ENCODE results near the gene PCP4L1. TPM values are rescaled to one million over a fixed set of nuclear protein-coding genes. Genes with fewer than 3 reads are reported as not detected.

Gene PCP4L1
- total RNA-seq = not detected in 2 replicates
- polyA plus RNA-seq = not detected in 2 replicates
- not detected in 2 replicates for polyA plus RNA-seq (2012)
- polyA minus RNA-seq (ENCODE audit: low replicate concordance) = not detected in 2 replicates

GRCh38 chr1:161258439-161259344 lies at the start of gene PCP4L1:
Gene PCP4L1 (plus strand): TSS chr1:161258745. CDS start chr1:161258975, 230 bp downstream.
- Histone ChIP-seq H3K4me2 (ENCODE audit: extremely low read depth, insufficient read depth, low read length) (peak within 1 kb of the TSS; percentile 32), H3K4me1 (ENCODE audit: control insufficient read depth, extremely low read depth, insufficient read depth, low read length) (no peaks in the 10 kb centered on the region), H3K9ac (ENCODE audit: insufficient read depth, low read length) (no peak within 1 kb of the TSS), H3K79me2 (ENCODE audit: control insufficient read depth, insufficient read depth, low read length) (no peaks in the 10 kb centered on the region), H3K4me3 (replicated peaks in 1 of 4; ENCODE audit: control extremely low read depth in 1 of 4, insufficient read depth in 1 of 4, low read depth in 3 of 4, low read length in 4 of 4) (peak within 1 kb of the TSS; percentile 15 to 44 (median 30)), H3K36me3 (ENCODE audit: control insufficient read depth, insufficient read depth, low read length) (no peaks in the 10 kb centered on the region), H3K27ac (ENCODE audit: insufficient read depth, low read length) (no peak within 1 kb of the TSS), H4K20me1 (ENCODE audit: control insufficient read depth, extremely low read depth, insufficient read depth, low read length) (no peaks in the 10 kb centered on the region), H3K27me3 (ENCODE audit: control insufficient read depth, insufficient read depth, low read length) (peaks cover 37% of the 10 kb centered on the region), H2AFZ (ENCODE audit: low read length) (no peak within 1 kb of the TSS), H3K9me3 (ENCODE audit: control insufficient read depth, insufficient read depth, low read depth, low read length) (no peaks in the 10 kb centered on the region)
- peak; percentile 52 to 58 for DNase-seq (ENCODE audit: low read depth in 2 of 2)
- no peak for TF ChIP-seq CTCF (conservative IDR thresholded peaks at IDR 0.05 in 1 of 2, IDR thresholded peaks at IDR 0.05 in 1 of 2; ENCODE audit: low read depth in 1 of 2, low read length in 2 of 2)
- TF ChIP-seq EZH2 (IDR thresholded peaks at IDR 0.05; ENCODE audit: low read length, missing control alignments) = peak; percentile 78

GRCh38 chr1:161209790-161210409 lies 48.6 kb upstream of the PCP4L1 start:
- no peaks in the 10 kb centered on the region for H3K27me3 ChIP-seq (ENCODE audit: control insufficient read depth, insufficient read depth, low read length)
- H3K36me3 ChIP-seq (ENCODE audit: control insufficient read depth, insufficient read depth, low read length) = peaks cover 21% of the 10 kb centered on the region
- no peak overlapping the region for H3K4me3 ChIP-seq (replicated peaks in 1 of 4; ENCODE audit: control extremely low read depth in 1 of 4, insufficient read depth in 1 of 4, low read depth in 3 of 4, low read length in 4 of 4)
- no peaks in the 10 kb centered on the region for H4K20me1 ChIP-seq (ENCODE audit: control insufficient read depth, extremely low read depth, insufficient read depth, low read length)
- no peaks in the 10 kb centered on the region for H3K9me3 ChIP-seq (ENCODE audit: control insufficient read depth, insufficient read depth, low read depth, low read length)
- H3K4me2 ChIP-seq (ENCODE audit: extremely low read depth, insufficient read depth, low read length) = no peak overlapping the region
- no peak overlapping the region for H3K27ac ChIP-seq (ENCODE audit: insufficient read depth, low read length)
- DNase-seq (ENCODE audit: low read depth in 2 of 2) = peak; percentile 55 to 70
- H3K9ac ChIP-seq (ENCODE audit: insufficient read depth, low read length) = no peak overlapping the region
- H2AFZ ChIP-seq (ENCODE audit: low read length) = no peak overlapping the region
- TF ChIP-seq EZH2 (IDR thresholded peaks at IDR 0.05; ENCODE audit: low read length, missing control alignments) = no peak
- TF ChIP-seq CTCF (conservative IDR thresholded peaks at IDR 0.05 in 1 of 2, IDR thresholded peaks at IDR 0.05 in 1 of 2; ENCODE audit: low read depth in 1 of 2, low read length in 2 of 2) = peak; percentile 95
- H3K4me1 ChIP-seq (ENCODE audit: control insufficient read depth, extremely low read depth, insufficient read depth, low read length) = peaks cover 8% of the 10 kb centered on the region
- peaks cover 4% of the 10 kb centered on the region for H3K79me2 ChIP-seq (ENCODE audit: control insufficient read depth, insufficient read depth, low read length)

- Histone ChIP-seq H3K36me3 (ENCODE audit: control insufficient read depth, insufficient read depth, low read length) (peaks cover 12% of the 10 kb centered on the region), H3K9ac (ENCODE audit: insufficient read depth, low read length) (no peak overlapping the region), H3K9me3 (ENCODE audit: control insufficient read depth, insufficient read depth, low read depth, low read length) (no peaks in the 10 kb centered on the region), H4K20me1 (ENCODE audit: control insufficient read depth, extremely low read depth, insufficient read depth, low read length) (no peaks in the 10 kb centered on the region), H3K4me3 (replicated peaks in 1 of 4; ENCODE audit: control extremely low read depth in 1 of 4, insufficient read depth in 1 of 4, low read depth in 3 of 4, low read length in 4 of 4) (no peak overlapping the region), H3K27me3 (ENCODE audit: control insufficient read depth, insufficient read depth, low read length) (no peaks in the 10 kb centered on the region), H3K27ac (ENCODE audit: insufficient read depth, low read length) (no peak overlapping the region), H3K4me2 (ENCODE audit: extremely low read depth, insufficient read depth, low read length) (no peak overlapping the region), H3K4me1 (ENCODE audit: control insufficient read depth, extremely low read depth, insufficient read depth, low read length) (peaks cover 14% of the 10 kb centered on the region), H2AFZ (ENCODE audit: low read length) (no peak overlapping the region), H3K79me2 (ENCODE audit: control insufficient read depth, insufficient read depth, low read length) (no peaks in the 10 kb centered on the region)
- TF ChIP-seq EZH2 (IDR thresholded peaks at IDR 0.05; ENCODE audit: low read length, missing control alignments) (no peak), CTCF (conservative IDR thresholded peaks at IDR 0.05 in 1 of 2, IDR thresholded peaks at IDR 0.05 in 1 of 2; ENCODE audit: low read depth in 1 of 2, low read length in 2 of 2) (no peak)
- DNase-seq (ENCODE audit: low read depth in 2 of 2) = no peak
Observed at GRCh38 chr1:161214369-161214768, 44.2 kb upstream of the PCP4L1 start.
